Loucy (cell line): ENCODE data around the gene ANXA11.
"Not testable (repeated sequence)": the region's sequence is repeated elsewhere in the genome, so short reads cannot be mapped to it uniquely, and the experiment has no call there.

ENCODE experiments used
- H2AFZ ChIP-seq: fragments of 200-600 bp; sonication (generic); 2 replicates; pipeline ENCODE4 v1.6.0; 2016; ENCODE audit warnings: antibody characterized with exemption, mild to moderate bottlenecking, low read length, moderate library complexity
- H3F3A ChIP-seq: fragments of 200-600 bp; 2 replicates; pipeline ENCODE4 v1.6.0; 2016; ENCODE audit warnings: antibody characterized with exemption, low read depth, mild to moderate bottlenecking
- H3K27me3 ChIP-seq: fragments of 200-600 bp; sonication (generic); 2 replicates; pipeline ENCODE4 v1.6.1; 2014; ENCODE audit warnings: low read length, mild to moderate bottlenecking; ENCODE audit not compliant: insufficient read depth, poor library complexity, severe bottlenecking
- H3K36me3 ChIP-seq: fragments of 200-600 bp; sonication (generic); 2 replicates; pipeline ENCODE4 v1.6.1; 2016; ENCODE audit warnings: low read length; ENCODE audit not compliant: insufficient read depth
- H3K4me1 ChIP-seq: fragments of 200-600 bp; sonication (generic); 2 replicates; pipeline ENCODE4 v1.5.1; 2014; ENCODE audit warnings: low read length, mild to moderate bottlenecking; ENCODE audit not compliant: insufficient read depth, poor library complexity, severe bottlenecking
- H3K4me2 ChIP-seq: fragments of 200-600 bp; sonication (generic); 2 replicates; pipeline ENCODE4 v1.6.0; 2014; ENCODE audit warnings: antibody characterized with exemption, low read length, low read depth, mild to moderate bottlenecking; ENCODE audit not compliant: poor library complexity, severe bottlenecking
- H3K4me3 ChIP-seq: fragments of 200-600 bp; sonication (generic); 2 replicates; pipeline ENCODE4 v1.5.1; 2014; ENCODE audit warnings: low read length, mild to moderate bottlenecking, mixed read lengths; ENCODE audit not compliant: poor library complexity, severe bottlenecking
- H3K79me2 ChIP-seq: fragments of 200-600 bp; sonication (generic); 2 replicates; pipeline ENCODE4 v1.6.1; 2014; ENCODE audit warnings: low read length; ENCODE audit not compliant: insufficient read depth
- H3K9ac ChIP-seq: fragments of 200-600 bp; sonication (generic); 2 replicates; pipeline ENCODE4 v1.6.0; 2014; ENCODE audit warnings: mild to moderate bottlenecking, low read depth, low read length, moderate library complexity; ENCODE audit not compliant: poor library complexity, severe bottlenecking
- H3K9me2 ChIP-seq: fragments of 200-600 bp; sonication (generic); replicated peaks from 2 replicates; pipeline ENCODE4 v1.6.1; 2016; ENCODE audit warnings: low read depth, low read length, mixed read lengths
- H3K9me3 ChIP-seq: fragments of 200-600 bp; sonication (generic); 2 replicates; pipeline ENCODE4 v1.6.1; 2014; ENCODE audit warnings: mild to moderate bottlenecking, antibody characterized with exemption, low read length, low read depth; ENCODE audit not compliant: insufficient read depth
- H4K20me1 ChIP-seq: fragments of 200-600 bp; sonication (generic); 2 replicates; pipeline ENCODE4 v1.6.0; 2014; ENCODE audit warnings: antibody characterized with exemption, low read length, mild to moderate bottlenecking; ENCODE audit not compliant: insufficient read depth, poor library complexity, severe bottlenecking
- EZH2phosphoT487 ChIP-seq: fragments of 200-600 bp; IDR thresholded peaks from 2 replicates; pipeline ENCODE4 v1.6.1; 2018; ENCODE audit warnings: antibody characterized with exemption, mild to moderate bottlenecking, moderate library complexity, borderline replicate concordance
- TF ChIP-seq, protein P1 (sequence below): fragments of 200-600 bp; sonication (generic); conservative IDR thresholded peaks from 2 replicates; pipeline ENCODE4 v1.5.1; 2014; ENCODE audit warnings: mild to moderate bottlenecking, antibody characterized with exemption, low read length

Gene ANXA11

DNA sequence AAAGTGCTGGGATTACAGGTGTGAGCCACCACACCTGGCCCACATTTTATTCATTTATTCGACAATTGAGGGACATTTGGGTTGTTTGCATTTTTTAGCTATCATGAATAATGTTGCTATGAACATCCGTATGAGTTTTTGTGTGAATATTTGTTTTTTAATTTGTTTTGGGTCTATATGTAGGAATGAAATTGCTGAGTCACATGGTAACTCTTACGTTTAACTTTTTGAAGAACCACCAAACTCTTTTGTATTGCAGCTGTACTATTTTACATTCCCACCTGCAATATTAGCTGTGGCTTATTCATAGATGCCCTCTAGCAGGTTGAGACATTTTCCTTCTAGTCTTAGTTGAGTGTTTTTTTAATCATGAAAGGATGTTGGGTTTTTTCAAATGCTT, 58.4 kb downstream of the ANXA11 start:
- H3K9ac ChIP-seq, result no peak overlapping the region
- no peak overlapping the region for H2AFZ ChIP-seq
- H3K79me2 ChIP-seq, result no peaks in the 10 kb centered on the region
- TF ChIP-seq, protein P1, sequence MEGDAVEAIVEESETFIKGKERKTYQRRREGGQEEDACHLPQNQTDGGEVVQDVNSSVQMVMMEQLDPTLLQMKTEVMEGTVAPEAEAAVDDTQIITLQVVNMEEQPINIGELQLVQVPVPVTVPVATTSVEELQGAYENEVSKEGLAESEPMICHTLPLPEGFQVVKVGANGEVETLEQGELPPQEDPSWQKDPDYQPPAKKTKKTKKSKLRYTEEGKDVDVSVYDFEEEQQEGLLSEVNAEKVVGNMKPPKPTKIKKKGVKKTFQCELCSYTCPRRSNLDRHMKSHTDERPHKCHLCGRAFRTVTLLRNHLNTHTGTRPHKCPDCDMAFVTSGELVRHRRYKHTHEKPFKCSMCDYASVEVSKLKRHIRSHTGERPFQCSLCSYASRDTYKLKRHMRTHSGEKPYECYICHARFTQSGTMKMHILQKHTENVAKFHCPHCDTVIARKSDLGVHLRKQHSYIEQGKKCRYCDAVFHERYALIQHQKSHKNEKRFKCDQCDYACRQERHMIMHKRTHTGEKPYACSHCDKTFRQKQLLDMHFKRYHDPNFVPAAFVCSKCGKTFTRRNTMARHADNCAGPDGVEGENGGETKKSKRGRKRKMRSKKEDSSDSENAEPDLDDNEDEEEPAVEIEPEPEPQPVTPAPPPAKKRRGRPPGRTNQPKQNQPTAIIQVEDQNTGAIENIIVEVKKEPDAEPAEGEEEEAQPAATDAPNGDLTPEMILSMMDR, result no peak
- no peak for TF ChIP-seq EZH2phosphoT487
- H3K4me2 ChIP-seq, result no peak overlapping the region
- no peaks in the 10 kb centered on the region for H3K9me2 ChIP-seq
- no peaks in the 10 kb centered on the region for H4K20me1 ChIP-seq
- no peak overlapping the region for H3K4me3 ChIP-seq
- H3K27me3 ChIP-seq, result no peaks in the 10 kb centered on the region
- peaks cover 11% of the 10 kb centered on the region for H3K4me1 ChIP-seq
- H3K36me3 ChIP-seq, result peaks cover 9% of the 10 kb centered on the region; the same call in 1 of the 2 replicates
- no peaks in the 10 kb centered on the region for H3K9me3 ChIP-seq
- H3F3A ChIP-seq, result no peaks in the 10 kb centered on the region

DNA sequence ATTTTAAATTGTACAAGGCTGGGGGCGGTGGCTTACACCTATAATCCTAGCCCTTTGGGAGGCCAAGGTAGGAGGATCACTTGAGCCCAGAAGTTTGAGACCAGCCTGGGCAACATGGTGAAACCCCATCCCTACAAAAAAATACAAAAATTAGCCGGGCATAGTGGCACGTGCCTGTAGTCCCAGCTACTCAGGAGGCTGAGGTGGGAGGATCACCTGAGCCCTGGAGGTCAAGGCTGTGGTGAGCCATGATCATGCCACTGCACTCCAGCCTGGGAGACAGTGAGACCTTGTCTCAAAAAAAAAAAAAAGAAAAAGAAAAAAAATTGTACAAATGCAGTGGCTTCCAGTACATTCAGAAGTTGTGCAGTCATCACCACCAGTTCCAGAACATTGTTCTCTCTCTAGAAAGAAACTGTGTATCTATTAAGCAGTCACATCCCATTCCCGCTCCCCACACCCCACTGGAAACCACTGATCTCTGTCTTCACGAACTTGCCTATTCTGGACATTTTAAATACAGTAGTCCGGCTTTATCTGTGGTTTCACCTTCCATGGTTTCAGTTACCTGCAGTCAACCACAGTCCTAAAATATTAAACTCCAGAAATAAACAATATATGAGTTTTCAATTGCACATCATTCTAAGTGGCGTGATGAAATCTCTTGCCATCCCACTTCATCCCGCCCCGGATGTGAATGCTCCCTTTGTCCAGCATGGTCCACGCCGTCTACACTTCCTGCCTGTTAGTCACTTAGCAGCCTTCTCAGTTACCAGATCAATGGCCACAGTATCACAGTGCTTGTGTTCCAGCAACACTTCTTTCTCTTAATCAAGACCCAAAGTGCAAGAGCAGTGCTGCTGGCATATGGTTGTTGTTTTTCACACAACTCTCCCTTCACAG, 59.7 kb downstream of the ANXA11 start:
- not testable (repeated sequence) for H3K79me2 ChIP-seq, H3K9me2 ChIP-seq, H3K9me3 ChIP-seq, H3F3A ChIP-seq, H3K4me2 ChIP-seq, H3K4me3 ChIP-seq, H4K20me1 ChIP-seq, H3K9ac ChIP-seq, H2AFZ ChIP-seq, H3K36me3 ChIP-seq, H3K27me3 ChIP-seq
- peaks cover 11% of the 10 kb centered on the region for H3K4me1 ChIP-seq

DNA sequence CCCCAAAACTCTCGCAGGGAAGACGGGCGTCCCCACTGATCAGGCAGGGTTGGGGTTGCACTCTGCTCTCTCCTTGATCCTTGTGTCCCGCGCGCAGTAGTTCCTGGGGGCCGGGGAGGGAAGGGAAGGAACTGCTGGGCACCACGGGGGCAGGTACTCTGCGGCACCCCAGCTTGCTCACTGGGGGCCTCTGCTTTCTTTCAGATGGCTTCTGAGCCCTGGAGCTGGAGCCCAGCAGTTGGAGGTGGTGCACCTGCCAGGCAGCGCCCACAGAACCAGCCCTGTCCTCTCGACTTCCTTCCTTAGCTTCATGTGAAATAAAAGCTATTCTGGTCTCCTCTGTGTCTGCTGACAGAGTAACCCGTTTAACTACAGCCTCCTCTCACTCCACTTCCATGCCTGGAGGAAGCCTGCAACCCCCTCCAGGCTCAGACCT, 60.6 kb downstream of the ANXA11 start:
- no peak overlapping the region for H2AFZ ChIP-seq
- no peak overlapping the region for H3K4me3 ChIP-seq
- peaks cover 1% of the 10 kb centered on the region; the same call in 1 of the 2 replicates for H3K36me3 ChIP-seq
- H3K4me1 ChIP-seq, result peaks cover 11% of the 10 kb centered on the region
- H3K4me2 ChIP-seq, result peak overlapping the region; percentile 48
- no peaks in the 10 kb centered on the region for H4K20me1 ChIP-seq
- no peaks in the 10 kb centered on the region for H3K9me3 ChIP-seq
- no peaks in the 10 kb centered on the region for H3F3A ChIP-seq
- H3K27me3 ChIP-seq, result no peaks in the 10 kb centered on the region
- TF ChIP-seq, protein P1, result no peak
- no peak for TF ChIP-seq EZH2phosphoT487
- H3K79me2 ChIP-seq, result no peaks in the 10 kb centered on the region
- no peaks in the 10 kb centered on the region for H3K9me2 ChIP-seq
- H3K9ac ChIP-seq, result no peak overlapping the region
